Right renal pelvis (tissue), 4 donors: ENCODE measurements around the gene USF1. TPM values are rescaled to one million over a fixed set of nuclear protein-coding genes. Genes with fewer than 3 reads are reported as not detected.
"Not testable (repeated sequence)": the region's sequence is repeated elsewhere in the genome, so short reads cannot be mapped to it uniquely, and the experiment has no call there.

ENCODE experiments used
- DNase-seq, 4 donors: peaks; one replicate each; pipeline ENCODE4 v3.0.0-alpha.2; 2013; ENCODE audit warnings: low read depth in 4 of 4, low spot score in 3 of 4, missing footprints in 1 of 4
- polyA plus RNA-seq, 4 donors: library from polyadenylated mRNA; unstranded; fragments of 120-200 nt; gene quantifications; one replicate each; pipeline ENCODE4 v1.2.1, GENCODE V29; 2013; ENCODE audit not compliant: insufficient read length in 4 of 4

Gene USF1
- polyA plus RNA-seq, 4 donors: 55.0 to 59.3 (median 56.6) TPM

DNA sequence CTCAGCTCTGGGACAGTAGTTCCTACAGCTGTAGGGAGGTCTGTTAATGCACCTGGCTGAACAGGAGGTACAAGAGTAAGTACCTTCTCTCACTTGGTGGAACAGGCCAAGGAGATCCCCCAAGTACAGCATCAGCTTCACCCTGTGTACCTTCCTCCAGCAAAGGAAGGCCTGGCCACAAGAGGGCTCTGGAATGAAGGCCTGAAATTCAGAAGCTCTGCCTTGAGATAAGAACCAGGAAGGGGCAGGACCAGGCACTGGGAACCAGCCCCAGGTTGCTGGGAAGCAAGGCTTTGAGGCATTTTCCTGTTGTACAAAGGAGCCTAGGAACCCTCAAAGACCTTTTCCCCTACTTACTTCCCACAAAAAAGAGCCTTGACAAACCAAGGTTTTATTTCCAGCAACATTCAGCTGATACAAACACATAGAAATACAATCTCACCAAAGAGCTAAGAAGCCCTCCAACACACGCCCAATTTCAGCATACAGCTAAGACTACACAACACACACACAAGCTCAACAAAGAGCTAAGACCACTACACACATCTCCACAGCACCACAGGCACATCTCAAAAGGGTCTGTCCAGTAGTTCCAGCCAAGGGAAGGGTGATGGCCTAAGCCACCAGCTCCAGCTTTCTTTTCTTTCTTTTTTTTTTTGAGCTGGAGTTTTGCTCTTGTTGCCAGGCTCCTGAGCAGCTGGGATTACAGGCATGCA, 48.3 kb downstream of the USF1 start:
- no peak for DNase-seq

DNA sequence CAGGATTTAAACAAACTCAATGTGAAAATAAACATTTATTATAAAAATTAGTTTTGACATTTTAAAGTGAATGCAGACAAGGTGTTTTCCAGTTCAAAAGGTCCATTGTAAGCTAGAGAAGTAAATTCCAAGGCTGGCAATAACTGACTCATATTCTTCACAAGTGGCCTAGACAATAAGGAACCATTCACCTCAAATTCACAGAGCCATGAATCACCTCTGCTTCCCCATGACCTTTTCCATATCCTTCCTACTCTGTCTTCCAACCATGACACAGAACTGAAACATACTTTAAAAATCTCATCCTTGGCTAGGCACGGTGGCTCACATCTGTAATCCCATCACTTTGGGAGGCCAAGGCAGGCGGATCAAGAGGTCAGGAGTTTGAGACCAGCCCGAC, 49.6 kb downstream of the USF1 start:
- no peak for DNase-seq

DNA sequence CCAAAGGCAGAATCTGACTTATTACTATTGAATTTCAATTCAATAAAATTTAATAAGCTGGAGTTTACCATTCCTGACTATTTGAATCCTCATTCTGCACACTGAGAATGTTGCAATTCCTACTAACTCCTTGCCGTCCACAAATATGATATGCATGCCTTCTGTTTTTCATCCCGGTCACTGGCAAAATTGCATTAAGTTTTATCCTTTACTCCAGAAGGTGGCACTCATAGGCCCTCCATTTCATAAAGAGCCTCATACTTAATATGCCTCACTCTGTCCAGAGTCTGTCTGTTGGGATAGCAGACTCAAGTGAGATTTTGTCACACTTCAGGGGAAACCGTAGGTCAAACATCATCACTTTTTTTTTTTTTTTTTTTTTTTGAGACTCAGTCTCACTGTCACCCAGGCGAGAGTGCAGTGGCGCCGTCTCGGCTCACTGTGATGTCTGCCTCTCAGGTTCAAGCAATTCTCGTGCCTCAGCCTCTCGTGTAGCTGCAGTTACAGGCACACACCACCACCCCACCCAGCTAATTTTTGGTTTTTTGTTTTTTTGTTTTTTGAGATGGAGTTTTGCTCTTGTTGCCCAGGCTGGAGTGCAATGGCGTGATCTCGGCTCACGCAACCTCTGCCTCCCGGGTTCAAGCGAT, 52.1 kb downstream of the USF1 start:
- no peak for DNase-seq

DNA sequence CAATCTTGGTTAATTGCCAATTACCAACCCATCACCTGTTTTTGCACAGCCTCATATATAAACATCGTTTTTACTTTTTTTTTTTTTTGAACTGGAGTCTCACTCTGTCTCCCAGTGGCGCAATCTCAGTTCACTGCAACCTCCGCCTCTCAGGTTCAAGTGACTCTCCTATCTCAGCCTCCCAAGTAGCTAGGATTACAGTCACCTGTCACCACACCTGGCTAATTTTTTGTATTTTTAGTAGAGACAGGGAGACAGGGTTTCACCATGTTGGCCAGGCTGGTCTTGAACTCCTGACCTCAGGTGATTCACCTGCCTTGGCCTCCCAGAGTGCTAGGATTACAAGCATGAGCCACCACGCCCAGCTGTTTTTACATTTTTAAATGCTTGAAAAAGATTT, 53.7 kb downstream of the USF1 start:
- not testable (repeated sequence) for DNase-seq

Other genes with a start within 250 kb of the USF1 start
- under 1 TPM in 3 of 4 donors, not detected in 1; 0.08 to 0.17 (median 0.10) TPM for gene LY9, start 249.8 kb downstream of the USF1 start, polyA plus RNA-seq
- under 1 TPM; 0.10 to 0.33 (median 0.21) TPM for gene CD244, start 183.1 kb downstream of the USF1 start, polyA plus RNA-seq
- 1 to 10 TPM; 1.3 to 3.5 (median 2.1) TPM for gene ITLN1, start 160.8 kb downstream of the USF1 start, polyA plus RNA-seq
- under 1 TPM in 1 of 4 donors, not detected in 3; 0.06 TPM for gene ITLN2, start 91.2 kb downstream of the USF1 start, polyA plus RNA-seq
- gene F11R, start 24.8 kb downstream of the USF1 start, polyA plus RNA-seq: 100 to 1,000 TPM in 1 of 4 donors, 10 to 100 TPM in 3; 81.3 to 103 (median 95.5) TPM
- 10 to 100 TPM; 44.6 to 80.5 (median 47.9) TPM for gene TSTD1, start 7.0 kb downstream of the USF1 start, polyA plus RNA-seq
- 1 to 10 TPM; 1.8 to 2.3 (median 2.0) TPM for gene ARHGAP30, start 23.9 kb upstream of the USF1 start, polyA plus RNA-seq
- gene NECTIN4, start 43.6 kb upstream of the USF1 start, polyA plus RNA-seq: 1 to 10 TPM; 1.9 to 4.9 (median 3.4) TPM
- gene KLHDC9, start 52.4 kb upstream of the USF1 start, polyA plus RNA-seq: 10 to 100 TPM; 15.9 to 19.9 (median 18.3) TPM
- 10 to 100 TPM; 64.7 to 90.0 (median 71.0) TPM for gene PFDN2, start 72.1 kb upstream of the USF1 start, polyA plus RNA-seq
- gene NIT1, start 72.1 kb upstream of the USF1 start, polyA plus RNA-seq: 10 to 100 TPM; 47.8 to 55.3 (median 52.1) TPM
- gene DEDD, start 86.7 kb upstream of the USF1 start, polyA plus RNA-seq: 10 to 100 TPM; 47.2 to 59.6 (median 50.8) TPM
- gene UFC1, start 108.0 kb upstream of the USF1 start, polyA plus RNA-seq: 100 to 1,000 TPM; 147 to 165 (median 159) TPM
- 10 to 100 TPM; 45.7 to 51.3 (median 51.0) TPM for gene USP21, start 113.5 kb upstream of the USF1 start, polyA plus RNA-seq
- 10 to 100 TPM; 36.3 to 44.0 (median 37.4) TPM for gene PPOX, start 120.4 kb upstream of the USF1 start, polyA plus RNA-seq
- 10 to 100 TPM; 43.6 to 46.2 (median 44.9) TPM for gene B4GALT3, start 131.5 kb upstream of the USF1 start, polyA plus RNA-seq
- gene ADAMTS4, start 153.1 kb upstream of the USF1 start, polyA plus RNA-seq: 1 to 10 TPM in 2 of 4 donors, under 1 TPM in 2; 0.66 to 1.4 (median 1.0) TPM
- 100 to 1,000 TPM; 174 to 198 (median 193) TPM for gene NDUFS2, start 156.4 kb upstream of the USF1 start, polyA plus RNA-seq
- gene FCER1G, start 169.3 kb upstream of the USF1 start, polyA plus RNA-seq: 10 to 100 TPM; 12.0 to 16.1 (median 15.4) TPM
- gene APOA2, start 177.7 kb upstream of the USF1 start, polyA plus RNA-seq: 1 to 10 TPM in 1 of 4 donors, under 1 TPM in 2, not detected in 1; 0.13 to 6.0 (median 0.47) TPM
- 10 to 100 TPM; 14.5 to 15.5 (median 14.9) TPM for gene TOMM40L, start 180.1 kb upstream of the USF1 start, polyA plus RNA-seq
- 1 to 10 TPM; 2.0 to 4.3 (median 3.8) TPM for gene NR1I3, start 192.2 kb upstream of the USF1 start, polyA plus RNA-seq
- gene PCP4L1, start 212.8 kb upstream of the USF1 start, polyA plus RNA-seq: 1 to 10 TPM in 2 of 4 donors, under 1 TPM in 2; 0.91 to 1.6 (median 0.98) TPM